NCI-H748 treated with DMSO at 0.1 percent for 48 hours (cell line): ENCODE results near the gene C17orf113.
"Not testable (repeated sequence)": the region's sequence is repeated elsewhere in the genome, so short reads cannot be mapped to it uniquely, and the experiment has no call there.

Source experiments
- DNase-seq: peaks from one replicate; lab custom pipeline; 2025; lab: John Stamatoyannopoulos, UW

The C17orf113 gene

DNA sequence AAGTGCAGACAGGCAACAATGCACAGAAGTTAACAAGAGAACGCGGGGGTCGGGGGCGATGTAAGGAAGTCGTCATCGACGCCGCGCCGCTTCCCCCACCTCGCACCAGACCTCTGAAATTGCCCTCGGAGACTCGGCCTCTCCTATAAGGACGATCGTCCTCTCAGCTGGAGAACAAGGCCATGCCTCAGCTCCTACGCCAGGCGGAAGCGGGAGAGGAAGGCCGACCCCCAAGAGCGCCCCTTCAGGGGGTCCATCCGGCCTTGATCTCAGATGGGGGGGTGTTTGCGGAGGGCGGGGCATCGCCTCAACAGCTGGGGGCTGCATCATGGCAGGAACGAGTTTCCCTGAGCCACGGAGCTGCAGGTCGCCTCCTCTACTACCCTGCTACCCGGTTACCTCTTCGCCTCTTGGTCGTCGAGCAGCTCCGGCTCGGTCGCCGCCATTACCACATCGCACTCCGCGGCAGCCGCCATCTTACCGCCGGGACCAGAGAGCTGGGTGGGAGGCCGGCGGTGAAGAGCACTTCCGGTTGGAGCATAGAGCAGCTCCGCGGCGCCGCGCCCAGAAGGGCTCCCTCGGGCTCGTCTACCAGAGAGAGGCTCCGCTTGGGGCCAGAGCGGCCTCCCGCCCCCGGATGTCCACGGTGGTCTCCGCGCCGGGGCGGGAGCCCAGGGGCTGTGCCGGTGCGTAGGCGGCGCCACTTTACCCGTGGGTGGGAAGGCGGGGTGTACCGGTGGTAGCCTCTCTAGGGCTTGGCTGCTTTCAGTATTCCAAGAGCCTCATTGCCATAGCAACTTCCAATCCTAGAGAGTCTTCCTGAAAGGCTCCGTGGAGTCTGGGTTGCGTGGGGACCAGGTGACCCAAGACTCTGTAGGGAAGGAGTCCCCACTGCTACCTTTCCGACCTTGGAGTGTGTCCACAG, 33.2 kb downstream of the C17orf113 start, which contains the start of gene DNAJC7:
DNAJC7 (minus strand) TSS at position 499 of the 925 bp plus-strand sequence; CDS start at position 476, 23 bp downstream.
- peak; percentile 88 for DNase-seq

- DNase-seq = no peak
These were observed 34.0 kb downstream of the C17orf113 start for GRCh38 chr17:42016411-42016831.

DNA sequence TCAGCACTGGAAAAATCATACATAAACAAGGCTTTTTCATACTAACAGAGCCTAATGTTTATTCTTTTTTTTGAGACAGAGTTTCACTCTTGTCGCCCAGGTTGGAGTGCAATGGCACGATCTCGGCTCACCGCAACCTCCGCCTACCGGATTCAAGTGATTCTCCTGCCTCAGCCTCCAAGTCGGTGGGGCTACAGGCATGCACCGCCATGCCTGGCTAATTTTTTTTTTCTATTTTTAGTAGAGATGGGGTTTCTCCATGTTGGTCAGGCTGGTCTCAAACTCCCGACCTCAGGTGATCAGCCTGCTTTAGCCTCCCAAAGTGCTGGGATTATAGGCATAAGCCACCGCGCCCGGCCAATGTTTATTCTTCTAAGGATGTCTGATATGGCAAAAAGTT, 36.7 kb downstream of the C17orf113 start:
- not testable (repeated sequence) for DNase-seq

- DNase-seq = not testable (repeated sequence)
These were observed 38.0 kb downstream of the C17orf113 start for GRCh38 chr17:42012363-42012762.

GRCh38 chr17:42010898-42011516, 39.4 kb downstream of the C17orf113 start:
- no peak for DNase-seq

DNA sequence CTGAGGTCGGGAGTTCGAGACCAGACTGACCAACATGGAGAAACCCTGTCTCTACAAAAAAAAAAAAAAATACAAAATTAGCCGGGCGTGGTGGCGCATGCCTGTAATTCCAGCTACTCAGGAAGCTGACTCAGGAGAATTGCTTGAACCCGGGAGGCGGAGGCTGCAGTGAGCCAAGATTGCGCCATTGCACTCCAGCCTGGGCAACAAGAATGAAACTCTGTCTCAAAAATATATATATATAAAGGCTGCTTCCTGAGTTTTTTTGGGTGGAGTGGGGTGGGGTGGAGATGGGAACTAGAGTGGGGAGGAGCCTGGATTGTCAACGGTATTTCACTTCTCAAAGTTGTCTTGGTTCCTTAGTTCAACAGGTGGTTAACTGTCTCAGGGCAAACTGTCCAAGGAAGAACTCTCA, 40.1 kb downstream of the C17orf113 start:
- not testable (repeated sequence) for DNase-seq

DNA sequence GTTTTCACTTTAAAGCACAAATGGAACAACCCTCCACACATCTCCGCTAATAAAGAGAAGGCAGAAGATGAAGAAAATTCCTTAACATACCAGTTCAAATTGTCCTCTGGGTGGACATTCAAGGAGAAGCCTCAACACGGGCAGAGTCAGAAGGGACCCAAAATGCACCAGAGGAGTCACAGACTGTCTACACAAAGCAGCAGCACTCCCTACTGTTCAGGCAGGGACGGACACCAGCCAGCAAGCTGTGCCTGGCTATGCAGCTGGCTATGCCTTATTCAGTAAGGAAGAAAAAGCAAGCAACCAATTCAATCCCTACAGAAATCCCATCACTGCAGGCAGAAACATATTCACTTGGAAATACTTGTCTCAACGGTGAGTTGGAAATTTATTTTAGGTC, 41.2 kb downstream of the C17orf113 start:
- no peak for DNase-seq

- DNase-seq = no peak
These were observed 45.2 kb downstream of the C17orf113 start for GRCh38 chr17:42005166-42005565.

DNA sequence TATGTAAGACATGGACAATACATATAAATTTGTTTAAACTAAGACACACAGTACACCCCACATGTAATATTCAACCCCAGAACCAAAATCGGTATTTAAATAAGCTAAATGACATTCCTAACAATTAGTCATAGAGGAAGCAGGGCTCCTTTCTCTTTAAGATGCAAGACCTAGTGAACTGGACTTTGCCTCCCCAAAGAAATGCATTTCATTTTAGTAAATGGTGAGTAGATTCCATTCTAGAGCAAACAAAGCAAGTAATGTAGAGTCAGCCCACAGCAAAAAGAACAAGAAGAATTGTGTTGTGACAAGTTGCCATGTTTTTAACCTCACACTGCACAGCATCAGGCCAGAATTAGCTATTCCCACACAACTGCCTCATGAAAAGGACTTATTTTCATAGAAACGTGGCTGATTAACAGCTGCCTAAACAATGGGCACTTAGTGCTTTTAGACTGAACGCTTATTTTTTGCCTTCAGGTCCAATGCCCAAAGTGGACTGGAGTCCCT, 47.6 kb downstream of the C17orf113 start:
- no peak for DNase-seq

DNA sequence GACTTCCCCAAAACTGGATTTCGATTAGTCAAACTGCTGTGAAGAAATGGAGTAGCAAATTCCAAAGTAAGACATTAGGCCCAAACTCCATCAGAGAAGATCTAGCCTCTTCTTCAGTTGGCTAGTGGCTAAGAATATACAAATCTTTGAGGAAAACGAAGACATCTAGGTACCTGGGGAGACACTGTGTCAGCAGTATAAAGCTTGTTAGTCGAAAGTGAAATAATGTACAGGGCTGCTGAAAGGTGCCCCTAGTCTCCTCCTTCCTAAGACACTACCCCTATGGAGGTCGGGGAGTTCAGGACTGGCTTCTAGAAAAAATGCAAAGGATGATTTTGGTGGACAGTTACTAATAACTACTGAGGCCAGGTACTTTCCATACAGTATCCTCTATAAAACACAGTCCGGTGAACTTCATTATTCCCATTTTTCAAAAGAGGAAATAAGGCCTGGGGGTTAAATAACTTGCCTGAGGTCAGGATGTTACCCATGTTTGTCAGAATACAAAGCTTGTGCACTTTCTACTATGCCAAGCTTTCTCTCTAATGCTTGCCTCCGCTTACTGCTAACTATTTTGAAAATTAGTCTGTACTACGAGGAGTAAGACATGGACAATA, 48.1 kb downstream of the C17orf113 start:
- no peak for DNase-seq

GRCh38 chr17:42001729-42002128, 48.7 kb downstream of the C17orf113 start:
- DNase-seq = no peak

- DNase-seq = no peak
These were observed 49.8 kb downstream of the C17orf113 start for GRCh38 chr17:42000413-42001133.

- DNase-seq = no peak
These were observed 51.9 kb downstream of the C17orf113 start for GRCh38 chr17:41998497-41998896.

- DNase-seq = no peak
These were observed 53.6 kb downstream of the C17orf113 start for GRCh38 chr17:41996855-41997164.

DNA sequence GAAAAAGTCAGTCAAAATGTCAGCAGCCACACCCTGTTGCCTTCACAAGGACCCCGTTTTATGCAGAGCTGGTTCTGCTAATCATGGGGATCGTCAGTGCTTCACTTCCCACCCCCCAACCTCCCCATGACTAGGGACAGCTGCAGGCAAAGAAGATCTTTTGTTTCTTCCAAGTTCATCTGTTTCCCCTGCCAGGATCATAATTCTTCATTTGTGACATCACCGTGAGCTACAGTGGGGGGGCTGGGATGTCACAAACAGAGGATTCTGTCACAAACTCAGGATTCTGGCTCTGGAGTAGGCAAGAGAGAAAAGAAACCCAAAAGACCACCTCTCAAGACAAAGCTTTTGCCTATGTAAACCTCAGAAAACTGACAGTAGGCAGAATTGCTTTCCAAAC, 57.8 kb downstream of the C17orf113 start:
- no peak for DNase-seq

DNA sequence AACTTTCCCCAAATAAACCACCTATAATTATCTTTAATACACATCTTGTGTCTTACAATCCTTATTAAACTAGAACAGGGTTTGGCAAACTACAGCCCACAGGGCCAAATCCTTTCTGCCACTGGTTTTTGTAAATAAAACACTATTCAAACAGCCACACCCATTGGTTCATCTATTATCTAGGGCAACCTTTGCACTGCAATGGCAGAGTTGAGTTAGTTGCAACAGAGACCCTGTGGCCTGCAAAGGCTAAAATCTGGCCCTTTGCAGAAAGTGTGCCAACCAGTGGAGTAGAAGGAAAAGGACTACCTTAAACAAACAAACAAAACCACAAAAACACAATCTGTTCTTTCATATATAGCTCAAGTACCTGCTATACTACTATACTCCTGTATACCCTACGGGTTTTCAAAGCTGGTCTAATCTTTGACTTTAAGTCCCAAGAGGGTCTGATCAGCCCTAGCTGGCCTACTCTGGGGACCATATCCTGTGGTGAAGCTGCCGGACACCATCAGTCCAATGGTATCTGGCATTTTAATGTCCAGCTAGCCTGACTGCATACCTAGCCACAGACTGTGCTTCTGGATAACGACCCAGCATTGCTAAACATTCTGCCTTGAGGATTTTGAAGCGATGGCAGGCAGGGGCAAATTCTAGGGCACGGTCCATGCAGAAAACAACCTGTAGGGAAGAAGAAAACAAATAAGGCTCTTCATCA, 60.5 kb downstream of the C17orf113 start:
- no peak for DNase-seq

DNA sequence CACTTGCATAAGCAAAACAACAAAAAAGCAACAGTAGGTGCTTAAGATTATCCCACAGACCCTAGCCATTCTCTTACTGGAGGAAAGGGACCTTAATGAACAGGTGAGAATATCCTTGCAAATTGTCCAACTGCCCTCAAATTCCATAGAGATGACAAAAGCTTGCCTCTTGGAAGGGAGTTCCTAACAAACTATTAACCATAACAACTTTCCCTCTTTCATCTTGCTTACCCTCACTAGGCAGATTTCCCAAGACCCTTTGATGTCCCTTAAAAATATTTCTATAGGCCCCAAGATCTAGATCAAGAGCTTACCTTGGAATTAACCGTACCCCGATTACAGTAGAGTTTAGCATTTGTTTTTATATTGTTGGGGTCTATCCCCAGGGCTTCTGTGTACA, 62.0 kb downstream of the C17orf113 start:
- DNase-seq = no peak
